Uterus (tissue), 4 donors: ENCODE measurements around the gene TTC12. TPM values are rescaled to one million over a fixed set of nuclear protein-coding genes. Genes with fewer than 3 reads are reported as not detected.

ENCODE experiments used
- DNase-seq, 2 donors: peaks; one replicate each; pipeline ENCODE4 v3.0.0-alpha.2; 2019 to 2020
- H3K27ac ChIP-seq, 2 donors: fragments of 200-600 bp; sonication (generic); 1 replicate in 1 of 2; 2 replicates in 1 of 2; pipeline ENCODE4 v1.5.1; 2016 to 2018
- H3K27me3 ChIP-seq, 2 donors: fragments of 200-600 bp; sonication (generic); one replicate each; pipeline ENCODE4 v1.5.1; 2018 to 2019; ENCODE audit warnings: control low read depth in 1 of 2
- H3K36me3 ChIP-seq, 2 donors: fragments of 200-600 bp; sonication (generic); one replicate each; pipeline ENCODE4 v1.5.1; 2019; ENCODE audit warnings: control low read depth in 1 of 2
- H3K4me1 ChIP-seq, 2 donors: fragments of 200-600 bp; sonication (generic); one replicate each; pipeline ENCODE4 v1.5.1; 2018 to 2019; ENCODE audit warnings: control low read depth in 1 of 2
- H3K4me3 ChIP-seq, 2 donors: fragments of 200-600 bp; sonication (generic); 1 replicate in 1 of 2; 2 replicates in 1 of 2; pipeline ENCODE4 v1.5.1; 2018 to 2019; ENCODE audit warnings: mild to moderate bottlenecking in 1 of 2
- H3K9me3 ChIP-seq, 2 donors: fragments of 200-600 bp; sonication (generic); one replicate each; pipeline ENCODE4 v1.5.1; 2019; ENCODE audit warnings: control low read depth in 1 of 2
- CTCF ChIP-seq, 4 experiments: fragments of 200-600 bp in 2 of 4; fragments of 450-650 bp in 2 of 4; sonication (generic) in 2 of 4; IDR thresholded peaks; one replicate each; pipeline ENCODE4 v1.5.1; 2016 to 2019; ENCODE audit warnings: antibody characterized with exemption in 4 of 4, mild to moderate bottlenecking in 2 of 4, moderate library complexity in 1 of 4
- POLR2A ChIP-seq, 2 donors: fragments of 450-650 bp; IDR thresholded peaks; one replicate each; pipeline ENCODE4 v1.6.1; 2016; ENCODE audit warnings: antibody characterized with exemption in 2 of 2, mild to moderate bottlenecking in 1 of 2, moderate library complexity in 1 of 2
- intact Hi-C: fragments of 100-400 bp; cut with DNase I; formaldehyde crosslinking; loops from one replicate; pipeline ENCODE4 v1.15.1; 2023; ENCODE audit warnings: low total_unique reads
- total RNA-seq, 4 donors: library from RNA; depleted of rRNA in 3 of 4; stranded (reverse); fragments of >200 nt in 3 of 4; gene quantifications; one replicate each; pipeline versions ENCODE4 v1.1.0 to v1.2.4, GENCODE V29; 2014 to 2023
- donor health status: DM: yes; HTN: yes; CAD: no.

The TTC12 gene
- total RNA-seq, 4 donors from 2014 or later: 2.4 to 27.5 (median 17.1) TPM

GRCh38 chr11:113349528-113349927 is 35.1 kb downstream of the TTC12 start:
- Histone ChIP-seq H3K27ac (no peak overlapping the region), H3K27me3 (no peaks in the 10 kb centered on the region), H3K4me1 (no peaks in the 10 kb centered on the region), H3K4me3 (no peak overlapping the region), H3K36me3 (no peaks in the 10 kb centered on the region), H3K9me3 (no peaks in the 10 kb centered on the region)
- no peak for DNase-seq
- intact Hi-C loops: no loop called here
- TF ChIP-seq POLR2A (IDR thresholded peaks at IDR 0.05): no peak

GRCh38 chr11:113350336-113351067 is 36.1 kb downstream of the TTC12 start:
- no peak for DNase-seq
- Histone ChIP-seq H3K27me3 (no peaks in the 10 kb centered on the region), H3K4me1 (no peaks in the 10 kb centered on the region), H3K9me3 (no peaks in the 10 kb centered on the region), H3K27ac (no peak overlapping the region), H3K4me3 (no peak overlapping the region), H3K36me3 (no peaks in the 10 kb centered on the region)
- intact Hi-C loops: no loop called here
- no peak for TF ChIP-seq POLR2A (IDR thresholded peaks at IDR 0.05)
- TF ChIP-seq CTCF (IDR thresholded peaks at IDR 0.05): no peak

GRCh38 chr11:113351068-113351450 is 36.7 kb downstream of the TTC12 start:
- Histone ChIP-seq H3K9me3 (no peaks in the 10 kb centered on the region), H3K36me3 (no peaks in the 10 kb centered on the region), H3K27ac (no peak overlapping the region), H3K4me3 (no peak overlapping the region), H3K27me3 (no peaks in the 10 kb centered on the region), H3K4me1 (no peaks in the 10 kb centered on the region)
- intact Hi-C loops: no loop called here
- TF ChIP-seq CTCF (IDR thresholded peaks at IDR 0.05) (no peak), POLR2A (IDR thresholded peaks at IDR 0.05) (no peak)
- no peak for DNase-seq

- TF ChIP-seq POLR2A (IDR thresholded peaks at IDR 0.05) (no peak), CTCF (IDR thresholded peaks at IDR 0.05) (no peak)
- H3K27ac ChIP-seq: no peak overlapping the region
- no peaks in the 10 kb centered on the region for H3K9me3 ChIP-seq
- H3K27me3 ChIP-seq: no peaks in the 10 kb centered on the region
- H3K36me3 ChIP-seq: no peaks in the 10 kb centered on the region
- no peak overlapping the region for H3K4me3 ChIP-seq
- no peaks in the 10 kb centered on the region for H3K4me1 ChIP-seq
- no peak for DNase-seq
- intact Hi-C loops: no loop called here
These were observed 37.1 kb downstream of the TTC12 start for GRCh38 chr11:113351480-113351879.

- intact Hi-C loops: no loop called here
- Histone ChIP-seq H3K4me1 (no peaks in the 10 kb centered on the region), H3K27me3 (no peaks in the 10 kb centered on the region), H3K27ac (no peak overlapping the region), H3K9me3 (no peaks in the 10 kb centered on the region), H3K4me3 (no peak overlapping the region), H3K36me3 (no peaks in the 10 kb centered on the region)
- TF ChIP-seq POLR2A (IDR thresholded peaks at IDR 0.05) (no peak), CTCF (IDR thresholded peaks at IDR 0.05) (no peak)
- DNase-seq: no peak
These were observed 41.8 kb downstream of the TTC12 start for GRCh38 chr11:113356203-113356602.
